ENCODE results near the gene PSMA1. TPM values are rescaled to one million over a fixed set of nuclear protein-coding genes. Genes with fewer than 3 reads are reported as not detected.

Gene PSMA1
- total RNA-seq, 1 donor, result 148 TPM

- no peak overlapping the region for H3K4me3 ChIP-seq (ENCODE audit: low read depth, low read length)
- no peak for DNase-seq (ENCODE audit: low read depth)
- TF ChIP-seq CTCF (IDR thresholded peaks at IDR 0.05; ENCODE audit: insufficient read depth, low read depth, low read length), result no peak
Measured at GRCh38 chr11:14529951-14530350, 9.8 kb upstream of the PSMA1 start.

GRCh38 chr11:14529321-14529720 lies 9.1 kb upstream of the PSMA1 start:
- no peak for TF ChIP-seq CTCF (IDR thresholded peaks at IDR 0.05; ENCODE audit: insufficient read depth, low read depth, low read length)
- no peak overlapping the region for H3K4me3 ChIP-seq (ENCODE audit: low read depth, low read length)
- no peak for DNase-seq (ENCODE audit: low read depth)

- no peak overlapping the region for H3K4me3 ChIP-seq (ENCODE audit: low read depth, low read length)
- no peak for DNase-seq (ENCODE audit: low read depth)
- TF ChIP-seq CTCF (IDR thresholded peaks at IDR 0.05; ENCODE audit: insufficient read depth, low read depth, low read length), result no peak
Measured at GRCh38 chr11:14522801-14523200, 2.6 kb upstream of the PSMA1 start.

GRCh38 chr11:14522245-14522644 lies 2.1 kb upstream of the PSMA1 start:
- H3K4me3 ChIP-seq (ENCODE audit: low read depth, low read length), result no peak overlapping the region
- DNase-seq (ENCODE audit: low read depth), result no peak
- no peak for TF ChIP-seq CTCF (IDR thresholded peaks at IDR 0.05; ENCODE audit: insufficient read depth, low read depth, low read length)

GRCh38 chr11:14520747-14521151 lies 563 bp upstream of the PSMA1 start:
- H3K4me3 ChIP-seq (ENCODE audit: low read depth, low read length), result peak overlapping the region; percentile 91
- no peak for TF ChIP-seq CTCF (IDR thresholded peaks at IDR 0.05; ENCODE audit: insufficient read depth, low read depth, low read length)
- no peak for DNase-seq (ENCODE audit: low read depth)

GRCh38 chr11:14519597-14519916 lies 629 bp downstream of the PSMA1 start:
- H3K4me3 ChIP-seq (ENCODE audit: low read depth, low read length), result peak overlapping the region; percentile 91
- TF ChIP-seq CTCF (IDR thresholded peaks at IDR 0.05; ENCODE audit: insufficient read depth, low read depth, low read length), result no peak
- DNase-seq (ENCODE audit: low read depth), result no peak

GRCh38 chr11:14518820-14519219 lies 1.4 kb downstream of the PSMA1 start:
- DNase-seq (ENCODE audit: low read depth), result no peak
- no peak for TF ChIP-seq CTCF (IDR thresholded peaks at IDR 0.05; ENCODE audit: insufficient read depth, low read depth, low read length)
- H3K4me3 ChIP-seq (ENCODE audit: low read depth, low read length), result peak overlapping the region; percentile 91

All from fibroblast of villous mesenchyme (primary cell).